Measurements from ENCODE around the gene MRPS27.

GRCh38 chr5:72298711-72299110, 21.3 kb downstream of the MRPS27 start:
- TF ChIP-seq CTCF (IDR thresholded peaks at IDR 0.05) (no peak), POLR2A (IDR thresholded peaks at IDR 0.05) (no peak)
